GM10847 (cell line): Measurements from ENCODE around the gene SSC5D.

Source experiments
- POLR2A ChIP-seq: IDR thresholded peaks from 2 replicates; pipeline ENCODE4 v1.6.1; 2011; ENCODE audit not compliant: insufficient read length; ENCODE audit errors: extremely low read depth

Gene SSC5D

GRCh38 chr19:55540619-55541018, 52.4 kb downstream of the SSC5D start:
- no peak for TF ChIP-seq POLR2A

- TF ChIP-seq POLR2A, result no peak
Observed at GRCh38 chr19:55541091-55541490, 52.9 kb downstream of the SSC5D start.

GRCh38 chr19:55542292-55542855, 54.1 kb downstream of the SSC5D start:
- no peak for TF ChIP-seq POLR2A

- no peak for TF ChIP-seq POLR2A
Observed at GRCh38 chr19:55543567-55543966, 55.3 kb downstream of the SSC5D start.

GRCh38 chr19:55544014-55544413, 55.8 kb downstream of the SSC5D start:
- TF ChIP-seq POLR2A, result no peak

GRCh38 chr19:55544776-55545439, 56.7 kb downstream of the SSC5D start:
- TF ChIP-seq POLR2A, result no peak

GRCh38 chr19:55545443-55545842, 57.2 kb downstream of the SSC5D start, which contains the start of gene SBK3:
Gene SBK3 (minus strand): TSS chr19:55545543. CDS start chr19:55545543, 0 bp downstream.
- TF ChIP-seq POLR2A, result no peak

GRCh38 chr19:55546011-55546410, 57.8 kb downstream of the SSC5D start:
- no peak for TF ChIP-seq POLR2A

- TF ChIP-seq POLR2A, result no peak
Observed at GRCh38 chr19:55546822-55547614, 58.8 kb downstream of the SSC5D start.

GRCh38 chr19:55549500-55550320, 61.5 kb downstream of the SSC5D start:
- no peak for TF ChIP-seq POLR2A

- no peak for TF ChIP-seq POLR2A
Observed at GRCh38 chr19:55550321-55550650, 62.0 kb downstream of the SSC5D start.

- TF ChIP-seq POLR2A, result no peak
Observed at GRCh38 chr19:55552206-55552605, 64.0 kb downstream of the SSC5D start.

GRCh38 chr19:55552620-55553019, 64.4 kb downstream of the SSC5D start:
- no peak for TF ChIP-seq POLR2A

GRCh38 chr19:55553217-55554182, 65.3 kb downstream of the SSC5D start:
- no peak for TF ChIP-seq POLR2A
